ENCODE results near the gene CD7.

CD7 gene

GRCh38 chr17:82277851-82278250 lies 39.6 kb downstream of the CD7 start:
- DNase-seq: no peak

DNA sequence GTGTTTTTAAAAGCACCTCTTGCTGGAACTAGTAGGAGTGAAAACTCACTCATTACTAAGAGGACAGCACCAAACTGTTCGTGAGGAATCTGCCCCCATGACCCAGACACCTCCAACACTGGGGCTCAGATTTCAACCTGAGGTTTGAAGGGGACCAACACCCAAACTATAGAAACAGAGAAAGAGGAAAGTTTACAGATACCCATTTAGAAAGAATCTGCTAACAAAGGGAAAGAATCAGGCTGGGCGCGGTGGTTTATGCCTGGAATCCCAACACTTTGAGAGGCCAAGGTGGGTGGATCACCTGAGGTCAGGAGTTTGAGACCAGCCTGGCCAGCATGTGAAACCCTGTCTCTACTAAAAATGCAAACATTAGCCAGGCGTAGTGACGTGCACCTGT lies 40.5 kb downstream of the CD7 start:
- DNase-seq: no peak

DNA sequence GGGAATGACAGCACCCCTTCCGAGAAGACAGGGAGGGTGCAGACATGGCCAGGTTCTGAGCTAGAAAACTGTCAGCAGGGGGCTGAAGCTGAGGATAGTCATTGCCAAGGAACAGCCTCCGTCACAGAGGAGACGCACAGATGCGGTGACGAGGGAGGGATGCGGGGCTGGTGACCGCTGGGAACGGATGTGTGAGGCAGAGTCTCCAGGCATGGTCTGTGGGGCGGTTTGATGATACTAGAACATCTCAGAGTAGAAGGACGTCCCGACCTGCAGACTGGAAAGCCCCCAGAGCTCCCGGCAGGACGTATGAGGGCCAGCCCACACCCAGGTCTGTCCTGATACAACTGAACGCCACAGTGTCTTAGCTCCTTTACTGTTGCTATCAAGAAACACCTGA lies 42.1 kb downstream of the CD7 start:
- no peak for DNase-seq

DNA sequence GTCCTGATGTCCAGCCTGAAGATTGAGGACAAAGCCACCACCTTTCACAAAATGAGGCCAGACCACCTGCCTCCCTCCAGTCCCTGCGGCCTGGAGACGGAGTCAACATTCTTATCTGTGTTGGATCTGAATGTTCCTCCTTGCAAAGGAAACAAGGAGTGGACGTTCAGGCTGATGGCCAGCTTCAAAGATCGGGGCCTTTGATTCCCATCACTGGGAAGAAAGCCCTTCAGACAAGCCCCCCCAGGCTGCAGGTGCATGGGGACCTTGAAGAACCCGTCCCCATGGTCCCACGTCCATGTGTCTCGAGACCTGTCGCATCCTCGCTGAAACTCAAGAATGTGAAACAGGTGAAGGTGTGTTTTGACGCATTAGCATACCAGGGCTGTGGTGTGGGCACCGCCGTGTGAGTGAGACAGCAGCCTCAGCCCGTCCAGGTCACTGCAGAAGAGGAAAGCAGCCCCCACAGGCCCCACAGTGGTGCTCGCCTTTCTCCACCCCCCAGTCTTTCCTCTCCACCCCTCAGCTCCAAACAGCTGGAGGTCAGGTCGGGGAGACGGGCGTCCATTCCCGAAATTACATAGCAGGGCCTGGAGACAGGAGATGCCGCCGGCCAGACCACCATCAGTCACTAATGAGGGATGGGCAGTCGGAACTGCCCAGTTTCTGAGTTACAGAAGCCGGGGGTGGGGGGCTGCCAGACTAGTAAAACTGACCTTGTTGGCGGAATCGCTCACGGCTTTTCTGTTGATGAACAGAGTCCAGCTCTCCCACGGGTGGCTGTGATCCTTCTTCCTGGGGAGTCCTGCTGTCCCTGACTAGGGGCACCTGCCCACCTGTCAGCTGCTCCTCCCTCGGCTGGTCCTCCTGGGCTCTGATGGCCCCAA lies 43.0 kb downstream of the CD7 start:
- no peak for DNase-seq

GRCh38 chr17:82273327-82274133 lies 43.9 kb downstream of the CD7 start, which contains the start of gene CSNK1D:
CSNK1D (minus strand) TSS chr17:82273700; CDS start chr17:82273381, 319 bp downstream.
- peak; percentile 79 for DNase-seq

GRCh38 chr17:82272495-82273326 lies 44.7 kb downstream of the CD7 start:
- DNase-seq: no peak

GRCh38 chr17:82271401-82271800 lies 46.0 kb downstream of the CD7 start:
- no peak for DNase-seq

DNA sequence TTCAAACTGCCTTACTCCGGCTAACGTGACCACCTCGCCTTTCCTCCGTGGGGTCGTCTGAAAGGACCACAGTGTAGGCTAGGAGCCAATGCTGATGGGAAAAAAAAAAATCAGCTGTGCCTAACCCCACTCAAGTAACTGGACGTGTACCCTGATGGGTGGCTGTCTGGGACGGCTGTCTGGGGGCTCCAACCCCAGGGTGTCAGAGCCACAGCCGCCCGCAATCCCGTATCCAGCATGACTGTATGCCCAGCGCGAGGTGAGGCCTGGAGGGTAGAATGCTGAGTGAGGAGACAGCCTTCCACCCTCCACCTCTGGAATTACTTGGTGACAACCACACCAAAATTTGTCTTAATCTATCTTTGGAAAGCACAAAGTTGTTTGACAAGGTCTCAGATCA lies 46.8 kb downstream of the CD7 start:
- DNase-seq: no peak

DNA sequence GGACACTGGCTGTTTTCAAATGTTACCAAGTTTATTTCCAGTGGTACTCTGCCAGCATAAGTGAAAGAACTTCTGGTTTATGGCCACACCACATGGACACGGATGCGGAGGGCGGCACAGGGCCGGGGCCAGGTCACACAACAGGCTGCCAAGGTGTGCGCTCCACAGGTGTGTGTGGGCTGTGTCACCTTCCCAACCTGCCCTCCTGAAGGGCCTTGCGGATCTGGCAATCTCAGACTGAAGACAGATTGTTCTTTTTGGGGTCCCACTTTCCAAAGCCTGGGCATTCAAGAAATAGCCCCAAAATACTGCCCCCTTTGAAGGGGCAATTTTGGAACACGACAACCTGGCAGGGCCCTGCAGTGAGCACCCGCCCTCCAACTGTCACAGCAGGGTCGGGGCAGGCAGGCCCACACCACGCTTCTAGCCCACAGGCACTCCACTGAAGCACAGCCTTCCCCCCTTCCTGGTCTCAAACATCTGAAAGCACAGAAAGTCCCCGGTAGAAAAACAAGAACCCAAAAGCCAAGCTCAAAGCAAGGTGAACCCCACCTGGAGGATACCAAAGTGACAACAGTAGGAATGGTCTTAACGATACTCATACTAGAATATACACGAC lies 47.4 kb downstream of the CD7 start:
- DNase-seq: no peak

DNA sequence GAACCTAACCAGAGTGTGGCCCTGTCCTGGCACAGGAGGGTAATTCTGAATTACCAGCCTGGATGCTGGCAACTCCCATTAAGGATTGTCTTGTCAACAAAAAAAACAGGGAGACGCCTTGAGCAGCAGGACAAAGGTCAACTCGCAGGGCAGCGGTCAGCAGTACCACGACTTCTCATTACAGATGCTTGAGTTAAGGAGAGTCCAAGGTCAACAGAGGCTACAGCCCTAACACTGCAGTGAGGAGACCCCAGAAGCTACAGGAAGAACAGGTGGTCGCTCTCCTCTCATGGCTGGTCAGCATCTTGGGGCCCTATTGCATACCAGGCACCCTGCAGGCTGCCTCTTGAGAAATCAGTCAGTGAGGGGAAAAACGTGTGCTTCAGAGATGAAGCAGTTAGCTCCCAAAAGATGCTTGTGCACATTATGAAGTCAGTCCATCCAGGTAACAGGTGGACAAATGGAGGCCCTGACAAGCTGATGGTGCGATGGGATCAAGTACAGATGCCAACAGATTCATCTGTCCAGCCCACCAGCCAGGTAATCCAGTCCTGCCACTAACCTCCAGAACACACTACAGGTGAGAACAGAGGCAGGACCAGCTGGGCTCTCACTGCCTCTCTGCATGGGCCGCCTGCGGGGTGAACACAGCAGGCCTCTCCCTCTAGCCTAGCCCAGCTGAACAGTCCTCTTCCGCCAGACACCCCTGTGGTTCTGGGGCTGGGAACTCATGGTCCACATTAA lies 48.1 kb downstream of the CD7 start:
- DNase-seq: no peak

GRCh38 chr17:82267575-82268379 lies 49.6 kb downstream of the CD7 start:
- peak; percentile 88 for DNase-seq

GRCh38 chr17:82266142-82266541 lies 51.3 kb downstream of the CD7 start:
- no peak for DNase-seq

All from amniotic stem cell (primary cell).